GM12891 (cell line): ENCODE data around the gene ATL1.
"Not testable (repeated sequence)": the region's sequence is repeated elsewhere in the genome, so short reads cannot be mapped to it uniquely, and the experiment has no call there.

Experiments
- DNase-seq: peaks from one replicate; pipeline ENCODE4 v3.0.0; 2011; ENCODE audit warnings: low spot score; ENCODE audit not compliant: insufficient read length
- FAIRE-seq: peaks from 2 replicates; lab custom pipeline; 2011; peaks lifted over from hg19 to GRCh38; lab: Jason Lieb, UNC
- PAX5 ChIP-seq: IDR thresholded peaks from 2 replicates; pipeline ENCODE4 v1.6.1; 2011; ENCODE audit warnings: low read length, moderate library complexity, mild to moderate bottlenecking; ENCODE audit not compliant: insufficient read depth, severe bottlenecking
- POLR2A ChIP-seq: IDR thresholded peaks from 2 replicates; pipeline ENCODE4 v1.6.1; 2011; ENCODE audit warnings: low read depth, low read length, control low read depth
- POLR2AphosphoS5 ChIP-seq: IDR thresholded peaks from 2 replicates; pipeline ENCODE4 v1.6.1; 2011; ENCODE audit warnings: low read depth, low read length, control low read depth
- POU2F2 ChIP-seq: IDR thresholded peaks from 2 replicates; pipeline ENCODE4 v1.6.1; 2011; ENCODE audit warnings: low read depth, mild to moderate bottlenecking, control low read depth, low read length, moderate library complexity
- SPI1 ChIP-seq: IDR thresholded peaks from 2 replicates; pipeline ENCODE4 v1.6.1; 2011; ENCODE audit warnings: low read depth, low read length, control low read depth
- TAF1 ChIP-seq: IDR thresholded peaks from 2 replicates; pipeline ENCODE4 v1.6.1; 2011; ENCODE audit warnings: low read depth, low read length, control low read depth

ATL1 gene

DNA sequence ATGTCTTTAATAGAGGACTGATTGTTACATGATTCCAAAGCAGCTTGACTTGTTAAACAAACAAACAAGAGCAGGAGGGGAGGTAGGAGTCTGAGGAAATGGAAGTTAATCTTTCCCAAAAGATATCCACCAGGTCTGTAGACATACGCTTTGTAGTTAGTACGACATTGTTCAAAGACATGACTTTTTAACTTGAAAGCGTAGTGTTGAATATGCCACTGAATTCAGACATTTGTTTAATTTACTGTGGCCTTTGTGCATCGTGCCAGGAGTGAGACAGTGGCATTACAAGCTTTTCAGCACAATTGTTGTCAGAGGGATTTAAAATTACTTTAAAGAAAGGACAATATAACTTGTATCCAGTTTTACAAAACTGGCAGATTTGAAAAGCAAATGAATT, 55.1 kb downstream of the ATL1 start:
- DNase-seq (no peak), FAIRE-seq (no peak)
- TF ChIP-seq POLR2AphosphoS5, result no peak
- no peak for TF ChIP-seq POLR2A
- no peak for TF ChIP-seq SPI1
- TF ChIP-seq TAF1, result no peak
- TF ChIP-seq PAX5, result no peak
- TF ChIP-seq POU2F2, result no peak

DNA sequence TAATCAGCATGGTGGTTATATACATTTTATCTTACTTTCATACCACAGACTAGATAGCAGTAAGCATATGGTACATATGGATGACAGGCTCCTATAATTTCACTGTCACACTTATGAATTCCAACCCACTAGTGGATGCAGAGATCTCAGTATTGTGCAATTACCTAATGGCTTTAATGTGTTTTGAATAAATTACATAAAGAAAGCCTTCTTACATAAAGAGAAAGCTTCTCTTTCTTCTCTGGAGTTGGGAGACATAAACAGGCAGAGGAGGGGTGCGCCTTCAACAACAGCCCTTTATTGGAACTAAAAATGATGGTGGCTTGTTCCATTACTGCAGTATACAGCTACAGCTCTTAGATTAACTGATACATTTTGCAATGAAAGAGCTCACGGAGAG, 55.6 kb downstream of the ATL1 start:
- TF ChIP-seq POLR2AphosphoS5 (no peak), TAF1 (no peak), POLR2A (no peak), SPI1 (no peak), PAX5 (no peak), POU2F2 (no peak)
- DNase-seq, result no peak
- FAIRE-seq, result no peak

GRCh38 chr14:50616275-50616674, 56.3 kb downstream of the ATL1 start:
- DNase-seq (no peak), FAIRE-seq (no peak)
- no peak for TF ChIP-seq SPI1
- no peak for TF ChIP-seq POLR2A

DNA sequence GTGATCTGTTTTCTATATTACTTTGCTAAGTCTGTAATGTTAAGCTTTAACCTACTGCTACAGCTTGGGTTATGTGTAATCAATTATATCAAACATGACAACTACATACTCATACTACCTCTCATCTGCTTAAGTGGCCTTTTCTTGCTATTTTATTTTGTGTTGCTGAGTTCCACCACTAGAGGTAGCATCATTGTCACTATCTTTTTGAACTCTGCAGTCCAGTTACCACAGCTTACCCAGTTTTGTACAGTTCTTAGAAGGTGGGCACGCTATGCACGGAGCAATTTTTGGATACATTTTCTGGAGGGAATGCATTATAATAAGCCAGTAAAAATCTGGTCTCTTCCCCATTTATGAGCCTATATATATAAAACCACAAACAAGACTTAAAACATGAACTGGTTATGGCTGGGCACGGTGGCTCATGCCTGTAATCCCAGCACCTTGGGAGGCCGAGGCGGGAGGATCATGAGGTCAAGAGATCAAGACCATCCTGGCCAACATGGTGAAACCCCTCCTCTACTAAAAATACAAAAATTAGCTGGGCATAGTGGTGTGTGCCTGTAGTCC, 59.7 kb downstream of the ATL1 start:
- DNase-seq (no peak), FAIRE-seq (peak; percentile 92)
- TF ChIP-seq PAX5, result no peak
- TF ChIP-seq POU2F2, result no peak
- TF ChIP-seq TAF1, result no peak
- no peak for TF ChIP-seq SPI1
- no peak for TF ChIP-seq POLR2AphosphoS5
- no peak for TF ChIP-seq POLR2A

- no peak for TF ChIP-seq TAF1
- no peak for TF ChIP-seq POLR2AphosphoS5
- no peak for TF ChIP-seq POLR2A
- no peak for TF ChIP-seq SPI1
- TF ChIP-seq POU2F2, result no peak
- TF ChIP-seq PAX5, result no peak
- DNase-seq (no peak), FAIRE-seq (no peak)
Observed at GRCh38 chr14:50620341-50620740, 60.4 kb downstream of the ATL1 start.

DNA sequence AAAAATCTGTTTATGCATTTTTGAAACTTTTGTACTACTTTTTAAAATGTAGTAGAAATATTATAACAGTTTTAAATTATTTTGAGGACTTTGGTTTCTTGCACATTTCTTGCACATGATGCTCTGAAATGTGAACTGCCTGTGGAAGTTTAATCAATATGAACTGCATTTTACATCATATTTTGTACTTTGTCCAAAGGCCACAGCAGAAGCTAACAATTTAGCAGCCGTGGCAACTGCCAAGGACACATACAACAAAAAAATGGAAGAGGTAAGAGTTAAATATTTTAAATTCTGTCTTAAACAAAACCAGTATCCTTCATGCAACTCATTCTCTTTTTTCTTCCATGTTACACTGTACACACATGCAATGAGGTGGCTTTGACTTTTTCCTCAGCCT, 63.0 kb downstream of the ATL1 start:
- DNase-seq (no peak), FAIRE-seq (no peak)
- no peak for TF ChIP-seq PAX5
- no peak for TF ChIP-seq POLR2AphosphoS5
- no peak for TF ChIP-seq TAF1
- TF ChIP-seq SPI1, result no peak
- no peak for TF ChIP-seq POLR2A
- no peak for TF ChIP-seq POU2F2

DNA sequence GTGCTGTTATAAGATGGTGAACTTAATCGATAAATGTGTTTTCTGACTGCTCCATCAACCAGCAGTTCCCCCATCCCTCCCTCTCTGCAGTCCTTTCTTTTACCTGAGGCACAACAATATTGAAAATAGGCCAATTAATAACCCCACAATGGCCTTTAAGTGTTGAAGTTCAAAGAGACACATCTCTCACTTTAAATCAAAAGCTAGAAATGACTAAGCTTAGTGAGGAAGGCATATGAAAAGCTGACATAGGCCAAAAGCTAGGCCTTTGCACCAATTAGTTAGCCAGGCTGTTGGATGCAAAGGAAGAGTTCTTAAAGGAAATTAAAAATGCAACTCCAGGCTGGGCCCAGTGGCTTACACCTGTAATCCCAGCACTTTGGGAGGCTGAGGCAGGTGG, 64.5 kb downstream of the ATL1 start:
- DNase-seq, result no peak
- TF ChIP-seq SPI1, result no peak
- no peak for TF ChIP-seq POU2F2
- no peak for TF ChIP-seq PAX5
- TF ChIP-seq POLR2AphosphoS5, result no peak
- no peak for TF ChIP-seq POLR2A
- no peak for TF ChIP-seq TAF1
- FAIRE-seq, result peak; percentile 16

DNA sequence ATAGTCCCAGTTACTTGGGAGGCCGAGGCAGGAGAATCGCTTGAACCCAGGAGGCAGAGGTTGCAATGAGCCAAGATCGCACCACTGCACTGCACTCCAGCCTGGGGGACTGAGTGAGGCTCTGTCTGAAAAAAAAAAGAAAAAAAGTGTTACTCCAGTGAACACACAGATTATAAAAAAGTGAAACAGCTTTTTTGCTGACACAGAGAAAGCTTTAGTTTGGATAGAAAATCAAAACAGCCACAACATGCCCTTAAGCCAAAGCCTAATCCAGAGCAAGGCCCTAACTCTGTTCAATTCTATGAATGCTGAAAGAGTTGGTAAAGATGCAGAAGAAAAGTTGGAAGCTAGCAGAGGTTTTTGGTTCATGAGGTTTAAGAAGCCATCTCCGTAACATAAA, 65.0 kb downstream of the ATL1 start:
- FAIRE-seq, DNase-seq: not testable (repeated sequence)

DNA sequence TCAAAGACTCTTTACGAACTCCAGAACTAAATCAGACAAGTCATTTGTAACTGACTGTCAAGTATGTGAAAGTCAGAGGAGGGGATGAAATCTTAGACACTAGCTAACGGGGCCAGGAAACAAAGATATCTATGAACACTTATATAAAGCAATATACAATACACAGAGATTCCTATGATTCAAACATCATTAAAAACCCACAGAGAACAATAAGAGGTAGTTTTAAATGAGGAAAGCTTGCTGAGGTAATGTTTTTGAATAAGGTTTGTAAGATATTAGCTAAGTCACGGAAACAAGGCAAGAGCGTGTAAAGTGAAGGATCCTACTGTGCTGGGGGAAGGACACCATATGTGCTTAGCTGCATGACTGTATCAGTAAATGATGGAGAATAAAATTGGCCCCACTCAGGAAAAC, 71.5 kb downstream of the ATL1 start:
- DNase-seq (no peak), FAIRE-seq (peak; percentile 16)

GRCh38 chr14:50633954-50634353, 74.0 kb downstream of the ATL1 start:
- DNase-seq, result no peak
- TF ChIP-seq POU2F2 (no peak), PAX5 (no peak), SPI1 (no peak), POLR2AphosphoS5 (no peak), POLR2A (no peak)
- no peak for FAIRE-seq

More for the DNA sequence above, 71.5 kb downstream of the ATL1 start:
- no peak for TF ChIP-seq SPI1
- no peak for TF ChIP-seq TAF1
- TF ChIP-seq POU2F2, result no peak
- no peak for TF ChIP-seq POLR2A
- no peak for TF ChIP-seq PAX5
- no peak for TF ChIP-seq POLR2AphosphoS5

- TF ChIP-seq PAX5 (no peak), POLR2AphosphoS5 (no peak), POU2F2 (no peak), POLR2A (no peak), TAF1 (no peak), SPI1 (no peak)
- no peak for FAIRE-seq
- DNase-seq, result no peak
Observed at GRCh38 chr14:50635141-50635540, 75.2 kb downstream of the ATL1 start.
